Measurements from ENCODE around the gene SHQ1.

The SHQ1 gene

DNA sequence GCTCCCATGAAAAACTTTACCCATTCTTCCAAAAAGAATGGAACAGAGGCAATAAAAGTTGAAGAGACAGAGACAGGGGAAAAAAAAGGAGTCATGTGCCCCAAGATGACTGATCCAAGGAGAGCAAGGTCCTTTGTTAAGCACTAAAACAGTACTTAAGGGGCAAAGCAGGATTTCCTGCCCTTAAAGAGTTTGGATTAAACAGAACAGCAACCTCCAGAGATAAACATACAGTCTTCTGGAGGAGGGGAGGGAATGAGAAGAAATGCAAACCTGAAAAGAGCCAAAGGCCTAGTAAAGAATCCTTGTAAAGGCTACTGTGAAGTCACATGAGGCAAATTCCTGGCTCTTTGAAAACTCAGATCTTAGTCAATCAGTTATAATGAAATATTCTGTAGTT lies 38.2 kb downstream of the SHQ1 start:
- no peaks in the 10 kb centered on the region for H3K9me3 ChIP-seq (ENCODE audit: severe bottlenecking)
- no peaks in the 10 kb centered on the region for H3K36me3 ChIP-seq
- TF ChIP-seq, protein P1, sequence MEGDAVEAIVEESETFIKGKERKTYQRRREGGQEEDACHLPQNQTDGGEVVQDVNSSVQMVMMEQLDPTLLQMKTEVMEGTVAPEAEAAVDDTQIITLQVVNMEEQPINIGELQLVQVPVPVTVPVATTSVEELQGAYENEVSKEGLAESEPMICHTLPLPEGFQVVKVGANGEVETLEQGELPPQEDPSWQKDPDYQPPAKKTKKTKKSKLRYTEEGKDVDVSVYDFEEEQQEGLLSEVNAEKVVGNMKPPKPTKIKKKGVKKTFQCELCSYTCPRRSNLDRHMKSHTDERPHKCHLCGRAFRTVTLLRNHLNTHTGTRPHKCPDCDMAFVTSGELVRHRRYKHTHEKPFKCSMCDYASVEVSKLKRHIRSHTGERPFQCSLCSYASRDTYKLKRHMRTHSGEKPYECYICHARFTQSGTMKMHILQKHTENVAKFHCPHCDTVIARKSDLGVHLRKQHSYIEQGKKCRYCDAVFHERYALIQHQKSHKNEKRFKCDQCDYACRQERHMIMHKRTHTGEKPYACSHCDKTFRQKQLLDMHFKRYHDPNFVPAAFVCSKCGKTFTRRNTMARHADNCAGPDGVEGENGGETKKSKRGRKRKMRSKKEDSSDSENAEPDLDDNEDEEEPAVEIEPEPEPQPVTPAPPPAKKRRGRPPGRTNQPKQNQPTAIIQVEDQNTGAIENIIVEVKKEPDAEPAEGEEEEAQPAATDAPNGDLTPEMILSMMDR (IDR thresholded peaks at IDR 0.05; ENCODE audit: low read depth, low read length), result no peak
- no peak for DNase-seq
- H3K4me3 ChIP-seq (ENCODE audit: low read depth, low read length), result no peak overlapping the region
- no peaks in the 10 kb centered on the region for H3K27me3 ChIP-seq (ENCODE audit: insufficient read depth, low read depth, severe bottlenecking)
- H3K27ac ChIP-seq, result no peak overlapping the region

DNA sequence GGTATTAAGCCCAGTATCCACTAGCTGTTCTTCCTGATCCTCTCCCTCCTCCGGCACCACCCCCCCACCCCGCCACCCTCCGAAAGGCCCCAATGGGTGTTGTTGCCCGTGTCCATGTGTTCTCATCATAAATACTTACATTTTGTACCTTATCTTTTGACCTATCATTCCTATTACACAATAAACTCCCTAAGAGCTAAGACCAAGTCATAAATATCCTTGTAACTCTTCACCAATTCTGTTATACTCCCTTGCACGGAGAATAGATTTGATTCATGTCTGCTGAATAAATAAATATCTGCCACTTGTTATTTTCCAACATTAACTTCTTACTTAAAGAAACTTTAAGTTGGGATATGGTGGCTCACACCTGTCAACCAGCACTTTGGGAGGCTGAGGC lies 43.9 kb downstream of the SHQ1 start:
- TF ChIP-seq, protein P1 (IDR thresholded peaks at IDR 0.05; ENCODE audit: low read depth, low read length), result no peak
- Histone ChIP-seq H3K9me3 (ENCODE audit: severe bottlenecking) (no peaks in the 10 kb centered on the region), H3K27me3 (ENCODE audit: insufficient read depth, low read depth, severe bottlenecking) (no peaks in the 10 kb centered on the region), H3K4me3 (ENCODE audit: low read depth, low read length) (no peak overlapping the region), H3K36me3 (no peaks in the 10 kb centered on the region), H3K27ac (no peak overlapping the region)
- DNase-seq, result no peak

DNA sequence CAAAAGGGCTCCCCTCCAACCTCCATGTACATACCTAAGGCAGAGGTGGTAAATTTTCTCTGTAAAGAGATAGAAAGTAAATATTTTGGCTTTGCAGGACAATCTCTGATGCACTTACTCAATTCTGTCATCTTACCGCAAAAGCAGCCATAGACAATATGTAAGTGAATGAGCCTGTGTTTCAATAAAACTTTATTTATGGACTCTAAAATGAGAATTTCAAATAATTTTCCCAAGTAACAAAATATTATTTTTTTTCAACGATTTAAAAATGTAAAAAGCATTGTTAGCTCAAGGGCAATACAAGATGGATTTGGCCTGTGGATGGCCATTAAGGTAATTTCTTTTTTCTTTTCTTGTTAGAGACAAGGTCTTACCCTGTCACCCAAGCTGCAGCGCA lies 44.7 kb downstream of the SHQ1 start:
- H3K9me3 ChIP-seq (ENCODE audit: severe bottlenecking), result no peaks in the 10 kb centered on the region
- TF ChIP-seq, protein P1 (IDR thresholded peaks at IDR 0.05; ENCODE audit: low read depth, low read length), result no peak
- no peak overlapping the region for H3K27ac ChIP-seq
- H3K27me3 ChIP-seq (ENCODE audit: insufficient read depth, low read depth, severe bottlenecking), result no peaks in the 10 kb centered on the region
- no peak for DNase-seq
- no peaks in the 10 kb centered on the region for H3K36me3 ChIP-seq
- no peak overlapping the region for H3K4me3 ChIP-seq (ENCODE audit: low read depth, low read length)

DNA sequence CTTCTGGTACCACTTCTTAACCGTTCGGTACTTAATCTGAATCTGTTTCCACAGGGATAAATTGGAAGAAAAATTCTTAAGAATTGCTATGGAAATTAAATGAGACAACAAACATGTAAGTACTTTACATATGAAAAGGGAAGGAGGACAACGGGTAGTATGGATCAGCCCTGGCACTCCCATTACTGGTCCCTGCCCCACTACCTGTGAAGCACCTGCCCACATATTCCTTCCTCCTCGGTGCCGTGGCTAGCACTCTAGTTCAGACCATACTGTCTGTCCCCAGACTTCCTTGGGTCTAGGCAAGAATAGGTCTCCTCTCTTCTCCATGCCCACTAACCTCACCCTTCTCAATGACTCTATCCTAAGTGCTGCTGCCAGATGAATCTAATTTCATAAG lies 46.2 kb downstream of the SHQ1 start:
- Histone ChIP-seq H3K27me3 (ENCODE audit: insufficient read depth, low read depth, severe bottlenecking) (no peaks in the 10 kb centered on the region), H3K36me3 (no peaks in the 10 kb centered on the region), H3K9me3 (ENCODE audit: severe bottlenecking) (no peaks in the 10 kb centered on the region), H3K4me3 (ENCODE audit: low read depth, low read length) (no peak overlapping the region), H3K27ac (no peak overlapping the region)
- TF ChIP-seq, protein P1 (IDR thresholded peaks at IDR 0.05; ENCODE audit: low read depth, low read length), result no peak
- no peak for DNase-seq

DNA sequence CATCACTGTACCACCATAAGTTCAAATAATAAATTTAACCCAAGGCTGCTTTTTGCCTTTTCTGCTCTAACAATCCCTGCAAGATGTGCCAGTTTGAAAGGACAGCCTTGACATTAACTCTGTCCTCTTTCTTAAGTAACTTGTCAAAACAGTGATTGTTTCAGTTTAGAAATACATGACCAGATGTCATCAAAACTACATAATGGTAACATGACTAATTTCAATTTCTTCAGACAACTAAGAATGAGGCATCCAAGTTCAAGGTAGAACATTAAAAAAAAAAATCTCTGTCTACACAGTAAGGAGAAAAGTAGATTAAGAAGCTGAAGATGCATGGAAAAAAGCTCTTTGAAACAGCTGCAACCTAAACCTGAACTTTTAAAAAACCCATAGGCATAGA lies 47.4 kb downstream of the SHQ1 start:
- Histone ChIP-seq H3K36me3 (no peaks in the 10 kb centered on the region), H3K4me3 (ENCODE audit: low read depth, low read length) (no peak overlapping the region), H3K27me3 (ENCODE audit: insufficient read depth, low read depth, severe bottlenecking) (no peaks in the 10 kb centered on the region), H3K27ac (no peak overlapping the region), H3K9me3 (ENCODE audit: severe bottlenecking) (no peaks in the 10 kb centered on the region)
- no peak for DNase-seq
- TF ChIP-seq, protein P1 (IDR thresholded peaks at IDR 0.05; ENCODE audit: low read depth, low read length), result no peak

DNA sequence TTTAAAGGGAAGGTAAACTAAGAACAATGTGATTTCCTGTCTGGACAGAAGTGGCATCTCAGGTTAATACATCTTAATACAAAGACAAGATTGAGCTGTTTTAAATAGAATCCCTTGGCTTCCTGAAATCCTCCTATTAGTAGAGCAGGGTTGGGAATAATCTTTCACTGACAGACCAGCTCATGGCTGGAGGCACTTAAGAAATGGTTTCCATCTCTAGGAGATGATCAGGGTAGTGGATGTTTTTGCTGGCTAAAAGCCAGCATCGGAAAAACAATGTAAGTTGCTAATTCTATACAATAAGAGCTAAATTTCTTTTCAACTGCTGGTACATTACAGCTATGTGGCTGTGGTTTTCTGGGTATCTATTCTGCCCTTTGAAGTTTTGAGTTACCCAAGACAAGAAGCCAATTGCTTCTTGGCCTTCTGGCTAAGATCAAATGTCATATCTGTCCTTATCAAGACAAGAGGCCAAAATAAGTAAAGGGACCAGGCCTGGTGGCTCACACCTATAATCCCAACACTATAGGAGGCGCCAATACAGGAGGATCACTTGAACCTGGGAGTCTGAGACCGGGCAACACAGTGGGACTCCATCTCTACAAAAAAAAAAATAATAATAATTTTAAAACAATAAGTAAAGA lies 49.6 kb downstream of the SHQ1 start:
- peak overlapping the region; percentile 55 for H3K27ac ChIP-seq
- H3K36me3 ChIP-seq, result no peaks in the 10 kb centered on the region
- TF ChIP-seq, protein P1 (IDR thresholded peaks at IDR 0.05; ENCODE audit: low read depth, low read length), result no peak
- no peaks in the 10 kb centered on the region for H3K9me3 ChIP-seq (ENCODE audit: severe bottlenecking)
- no peak overlapping the region for H3K4me3 ChIP-seq (ENCODE audit: low read depth, low read length)
- DNase-seq, result peak; percentile 54
- H3K27me3 ChIP-seq (ENCODE audit: insufficient read depth, low read depth, severe bottlenecking), result no peaks in the 10 kb centered on the region

Measured in WERI-Rb-1 (cell line).